Daoy (cell line): ENCODE measurements around the gene PPP1R12B. TPM values are rescaled to one million over a fixed set of nuclear protein-coding genes. Genes with fewer than 3 reads are reported as not detected.
"Not testable (repeated sequence)": the region's sequence is repeated elsewhere in the genome, so short reads cannot be mapped to it uniquely, and the experiment has no call there.

Source experiments
- DNase-seq: peaks from one replicate; pipeline ENCODE4 v3.0.0-alpha.2; 2015; ENCODE audit warnings: low read depth
- total RNA-seq: library from RNA; depleted of rRNA; stranded (reverse); fragments of >200 nt; shearing (Covaris generic); gene quantifications from 2 replicates; pipeline ENCODE4 v1.2.3, GENCODE V29; 2014; rRNA removed

Gene PPP1R12B
- total RNA-seq, 1 experiment from 2014 or later: 12.5 TPM

DNA sequence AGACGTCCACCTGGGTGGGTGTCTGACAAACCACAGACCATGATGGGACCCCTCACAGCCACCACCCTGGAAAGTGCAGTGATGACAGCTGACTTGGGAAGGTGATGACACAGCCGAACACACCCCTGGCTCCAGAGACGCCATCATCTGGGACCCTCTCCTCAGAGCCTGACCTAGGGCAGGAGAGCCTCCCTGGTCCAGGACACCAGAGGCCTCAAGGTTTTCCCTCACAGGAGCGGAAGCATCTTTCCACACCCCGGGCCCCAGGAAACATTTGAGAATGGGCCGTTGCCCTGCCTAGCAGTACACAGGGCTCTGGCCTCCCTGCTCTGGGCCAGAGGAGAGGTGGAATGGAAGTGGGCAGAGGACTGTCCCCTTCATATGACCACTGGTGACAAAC, 282.0 kb downstream of the PPP1R12B start:
- no peak for DNase-seq

GRCh38 chr1:202631076-202631923, 282.8 kb downstream of the PPP1R12B start:
- no peak for DNase-seq

GRCh38 chr1:202632241-202632640, 283.7 kb downstream of the PPP1R12B start:
- DNase-seq: no peak

- not testable (repeated sequence) for DNase-seq
Measured at GRCh38 chr1:202636171-202636570, 287.7 kb downstream of the PPP1R12B start.

GRCh38 chr1:202637321-202638018, 289.0 kb downstream of the PPP1R12B start:
- not testable (repeated sequence) for DNase-seq

DNA sequence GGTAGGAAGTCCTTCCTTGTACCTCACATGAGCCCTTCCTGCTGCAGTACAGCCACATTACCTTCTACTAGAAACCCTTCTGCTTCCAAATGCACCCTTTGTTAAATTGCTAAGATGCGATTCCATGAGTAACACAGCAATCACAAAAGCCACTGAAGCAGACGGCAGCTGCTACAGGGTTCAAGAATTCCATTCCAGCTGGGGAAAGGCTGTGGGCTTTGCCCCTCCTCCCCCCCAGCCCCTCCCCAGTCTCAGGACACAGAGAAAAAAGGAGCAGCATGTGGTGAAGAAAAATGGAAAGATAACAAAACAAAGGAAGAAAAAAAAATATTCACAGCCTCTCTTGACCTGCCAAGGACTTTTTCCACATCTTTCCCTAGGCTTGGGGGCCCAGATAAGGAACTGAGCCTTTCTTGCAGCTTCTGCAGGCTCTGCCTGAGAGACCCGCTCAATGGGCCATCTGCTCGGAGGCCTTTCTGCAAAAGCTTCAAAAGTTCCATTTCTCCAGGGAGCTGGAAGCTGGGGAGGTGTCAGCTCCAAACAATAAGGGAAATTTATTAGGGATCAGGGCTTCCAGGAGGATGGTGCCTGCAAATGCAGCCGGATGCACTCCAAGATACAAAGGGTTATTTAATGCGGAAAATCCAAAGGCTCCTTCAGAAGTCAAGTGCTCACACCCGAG, 289.7 kb downstream of the PPP1R12B start:
- no peak for DNase-seq

- DNase-seq: not testable (repeated sequence)
Measured at GRCh38 chr1:202638701-202639305, 290.3 kb downstream of the PPP1R12B start.

DNA sequence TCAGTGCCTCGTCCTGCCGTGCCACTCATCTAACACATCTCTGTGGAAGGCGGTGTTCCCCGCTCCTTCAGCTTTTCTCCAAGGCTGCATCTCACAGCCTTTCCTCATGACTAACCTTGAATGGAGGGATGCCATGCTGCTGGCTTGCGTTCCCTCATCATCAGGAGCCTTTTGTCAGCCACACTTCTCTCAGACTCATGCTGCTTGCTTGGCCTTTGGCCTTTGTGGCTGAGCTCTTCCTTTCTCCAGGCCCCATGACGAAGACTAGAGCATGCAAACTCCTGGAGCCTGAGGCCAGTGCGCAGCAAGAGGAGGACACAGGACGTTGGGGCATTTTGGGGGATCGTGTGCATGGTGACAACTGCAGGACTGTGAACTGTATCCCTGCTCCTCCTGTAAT, 291.0 kb downstream of the PPP1R12B start:
- DNase-seq: no peak

DNA sequence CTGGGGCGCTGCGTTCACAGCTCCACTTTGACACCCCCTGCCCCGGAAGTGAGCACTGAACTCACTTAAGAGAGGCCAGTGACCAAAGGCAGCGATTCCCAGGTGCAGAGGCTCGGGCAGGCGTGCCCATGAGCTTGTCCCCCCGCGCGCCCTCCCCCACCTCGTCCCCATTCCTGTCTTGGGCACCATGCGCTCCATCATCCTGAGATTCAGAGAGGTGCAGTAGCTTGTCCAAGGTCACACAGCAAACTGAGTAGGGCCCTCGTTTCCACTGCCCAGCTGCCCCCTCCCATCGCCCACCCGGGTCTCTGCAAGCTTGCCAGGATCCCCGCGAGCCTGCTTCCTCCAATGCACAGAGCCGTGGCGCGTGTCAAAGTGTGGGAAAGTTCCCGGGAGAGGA, 293.7 kb downstream of the PPP1R12B start:
- DNase-seq: no peak

Other genes starting within 250 kb of the PPP1R12B start
- under 0.01 and 0.06 TPM in 2 replicates for gene GPR37L1, start 225.8 kb upstream of the PPP1R12B start, total RNA-seq
- 21.9 and 29.0 TPM in 2 replicates for gene ARL8A, start 204.0 kb upstream of the PPP1R12B start, total RNA-seq
- 1.3 and 1.5 TPM in 2 replicates for gene PTPN7, start 188.1 kb upstream of the PPP1R12B start, total RNA-seq
- 0.23 and 1.2 TPM in 2 replicates for gene LGR6, start 154.9 kb upstream of the PPP1R12B start, total RNA-seq
- 182 and 196 TPM in 2 replicates for gene UBE2T, start 6.8 kb upstream of the PPP1R12B start, total RNA-seq